Esophagus muscularis mucosa (tissue), 4 donors: Measurements from ENCODE around the gene GTF2F2.

ENCODE experiments used
- EP300 ChIP-seq: sonication (generic); formaldehyde crosslinking; IDR thresholded peaks from one replicate; pipeline ENCODE4 v1.6.1; 2017; ENCODE audit warnings: antibody characterized with exemption
- POLR2A ChIP-seq: fragments of 450-650 bp; IDR thresholded peaks from one replicate; pipeline ENCODE4 v1.6.1; 2017; ENCODE audit warnings: antibody characterized with exemption, moderate library complexity, mild to moderate bottlenecking, low read depth
- TF ChIP-seq, protein P1 (sequence below), 3 experiments: fragments of 200-600 bp in 2 of 3; fragments of 450-650 bp in 1 of 3; sonication (generic) in 2 of 3; IDR thresholded peaks; one replicate each; pipeline ENCODE4 v1.5.1; 2017 to 2019; ENCODE audit warnings: antibody characterized with exemption in 3 of 3, mild to moderate bottlenecking in 2 of 3, moderate library complexity in 1 of 3

DNA sequence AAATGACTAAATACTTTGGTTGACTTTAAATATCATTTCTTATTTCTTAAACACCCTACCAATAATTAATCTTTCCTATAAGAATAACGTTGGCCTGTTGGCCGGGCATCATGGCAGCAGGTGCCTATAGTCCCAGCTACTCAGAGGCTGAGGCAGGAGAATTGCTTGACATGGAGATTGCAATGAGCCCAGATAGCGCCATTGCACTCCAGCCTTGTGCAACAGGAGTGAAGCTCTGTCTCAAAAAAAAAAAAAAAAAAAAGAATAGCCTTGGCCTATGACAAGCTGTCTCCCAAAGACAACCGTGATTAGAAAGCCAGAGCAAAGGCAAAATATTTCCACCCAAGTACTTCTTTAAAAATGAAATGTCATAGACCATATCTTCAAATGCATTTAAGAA lies 105.1 kb downstream of the GTF2F2 start:
- TF ChIP-seq, protein P1, sequence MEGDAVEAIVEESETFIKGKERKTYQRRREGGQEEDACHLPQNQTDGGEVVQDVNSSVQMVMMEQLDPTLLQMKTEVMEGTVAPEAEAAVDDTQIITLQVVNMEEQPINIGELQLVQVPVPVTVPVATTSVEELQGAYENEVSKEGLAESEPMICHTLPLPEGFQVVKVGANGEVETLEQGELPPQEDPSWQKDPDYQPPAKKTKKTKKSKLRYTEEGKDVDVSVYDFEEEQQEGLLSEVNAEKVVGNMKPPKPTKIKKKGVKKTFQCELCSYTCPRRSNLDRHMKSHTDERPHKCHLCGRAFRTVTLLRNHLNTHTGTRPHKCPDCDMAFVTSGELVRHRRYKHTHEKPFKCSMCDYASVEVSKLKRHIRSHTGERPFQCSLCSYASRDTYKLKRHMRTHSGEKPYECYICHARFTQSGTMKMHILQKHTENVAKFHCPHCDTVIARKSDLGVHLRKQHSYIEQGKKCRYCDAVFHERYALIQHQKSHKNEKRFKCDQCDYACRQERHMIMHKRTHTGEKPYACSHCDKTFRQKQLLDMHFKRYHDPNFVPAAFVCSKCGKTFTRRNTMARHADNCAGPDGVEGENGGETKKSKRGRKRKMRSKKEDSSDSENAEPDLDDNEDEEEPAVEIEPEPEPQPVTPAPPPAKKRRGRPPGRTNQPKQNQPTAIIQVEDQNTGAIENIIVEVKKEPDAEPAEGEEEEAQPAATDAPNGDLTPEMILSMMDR (IDR thresholded peaks at IDR 0.05), result no peak
- TF ChIP-seq EP300 (no peak), POLR2A (no peak)
